Trophoblast cell (in vitro differentiated cells and primary cell): ENCODE data around the gene MPP1.

Experiments
- DNase-seq, 2 donors: peaks; one replicate each; pipeline ENCODE4 v3.0.0-alpha.2; 2016
- H2AFZ ChIP-seq: 2 replicates; pipeline ENCODE4 v1.6.1; 2013; ENCODE audit warnings: low read length, moderate library complexity, mild to moderate bottlenecking; ENCODE audit not compliant: insufficient read depth, poor library complexity
- H2AK5ac ChIP-seq: 2 replicates; pipeline ENCODE4 v1.6.1; 2013; ENCODE audit warnings: mild to moderate bottlenecking, low read length
- H2BK120ac ChIP-seq: 2 replicates; pipeline ENCODE4 v1.6.1; 2013; ENCODE audit warnings: low read length, mild to moderate bottlenecking, moderate library complexity; ENCODE audit not compliant: insufficient read depth, poor library complexity
- H2BK12ac ChIP-seq: 2 replicates; pipeline ENCODE4 v1.6.1; 2013; ENCODE audit warnings: mild to moderate bottlenecking, low read length, moderate library complexity
- H2BK5ac ChIP-seq: 2 replicates; pipeline ENCODE4 v1.6.1; 2013; ENCODE audit warnings: low read length, low read depth, moderate library complexity, mild to moderate bottlenecking; ENCODE audit not compliant: poor library complexity
- H3K14ac ChIP-seq: 2 replicates; pipeline ENCODE4 v1.6.1; 2013; ENCODE audit warnings: mild to moderate bottlenecking, low read length
- H3K18ac ChIP-seq: 2 replicates; pipeline ENCODE4 v1.6.1; 2013; ENCODE audit warnings: mild to moderate bottlenecking, low read length
- H3K23ac ChIP-seq: 2 replicates; pipeline ENCODE4 v1.6.1; 2013; ENCODE audit warnings: low read length
- H3K27ac ChIP-seq: 2 replicates; pipeline ENCODE4 v1.5.1; 2013; ENCODE audit warnings: low read depth, mild to moderate bottlenecking, inconsistent platforms, low read length, moderate library complexity
- H3K27me3 ChIP-seq: 2 replicates; pipeline ENCODE4 v1.6.1; 2013; ENCODE audit warnings: inconsistent platforms, mild to moderate bottlenecking, low read length, moderate library complexity; ENCODE audit not compliant: insufficient read depth
- H3K36me3 ChIP-seq, 2 experiments: 1 replicate in 1 of 2; 2 replicates in 1 of 2; pipeline ENCODE4 v1.6.1; 2013; ENCODE audit warnings: low read length in 2 of 2, mild to moderate bottlenecking in 2 of 2, moderate library complexity in 1 of 2; ENCODE audit not compliant: insufficient read depth in 2 of 2, control insufficient read depth in 1 of 2
- H3K4ac ChIP-seq: 2 replicates; pipeline ENCODE4 v1.6.1; 2013; ENCODE audit warnings: low read depth, mild to moderate bottlenecking, low read length, moderate library complexity
- H3K4me1 ChIP-seq, 2 experiments: 1 replicate in 1 of 2; 2 replicates in 1 of 2; pipeline ENCODE4 v1.6.1; 2013; ENCODE audit warnings: low read length in 2 of 2, mild to moderate bottlenecking in 2 of 2, moderate library complexity in 1 of 2; ENCODE audit not compliant: insufficient read depth in 2 of 2, control insufficient read depth in 1 of 2
- H3K4me2 ChIP-seq: 2 replicates; pipeline ENCODE4 v1.6.1; 2013; ENCODE audit warnings: inconsistent platforms, mild to moderate bottlenecking, low read length, moderate library complexity
- H3K4me3 ChIP-seq: 2 replicates; pipeline ENCODE4 v1.5.1; 2013; ENCODE audit warnings: mild to moderate bottlenecking, low read depth, low read length, inconsistent platforms
- H3K79me1 ChIP-seq: one replicate; pipeline ENCODE4 v1.6.1; 2013; ENCODE audit warnings: low read length
- H3K79me2 ChIP-seq: 2 replicates; pipeline ENCODE4 v1.6.1; 2013; ENCODE audit warnings: low read length, mild to moderate bottlenecking; ENCODE audit not compliant: control insufficient read depth, insufficient read depth, poor library complexity
- H3K9ac ChIP-seq: 2 replicates; pipeline ENCODE4 v1.6.1; 2013; ENCODE audit warnings: mild to moderate bottlenecking, low read length
- H3K9me3 ChIP-seq: 2 replicates; pipeline ENCODE4 v1.6.1; 2013; ENCODE audit warnings: low read depth, mild to moderate bottlenecking, control low read depth, inconsistent platforms, low read length; ENCODE audit not compliant: insufficient read depth
- H4K12ac ChIP-seq: 2 replicates; pipeline ENCODE4 v1.6.1; 2013; ENCODE audit warnings: low read depth, mild to moderate bottlenecking, low read length, moderate library complexity
- H4K8ac ChIP-seq: 2 replicates; pipeline ENCODE4 v1.6.1; 2013; ENCODE audit warnings: low read depth, mild to moderate bottlenecking, low read length, moderate library complexity
- H4K91ac ChIP-seq: one replicate; pipeline ENCODE4 v1.6.1; 2013; ENCODE audit warnings: low read depth, mild to moderate bottlenecking, low read length, moderate library complexity
- WGBS: extraction: QIAGEN DNeasy Blood & Tissue Kit; methylation state at CpG from one replicate; pipeline ENCODE4 v1.1.7; 2013; ENCODE audit warnings: missing lambda C conversion rate; ENCODE audit not compliant: insufficient read length, insufficient coverage; ENCODE audit errors: extremely low coverage; 5-methylcytosine and 5-hydroxymethylcytosine counted together

MPP1 gene

GRCh38 chrX:154742613-154743012 is 62.7 kb downstream of the MPP1 start:
- Histone ChIP-seq H3K23ac (no peak overlapping the region), H3K36me3 (no peaks in the 10 kb centered on the region), H3K79me2 (no peaks in the 10 kb centered on the region), H3K18ac (no peak overlapping the region), H3K4me2 (no peak overlapping the region), H2BK120ac (no peak overlapping the region), H3K79me1 (no peaks in the 10 kb centered on the region), H4K8ac (no peak overlapping the region), H3K9me3 (no peaks in the 10 kb centered on the region), H3K4ac (no peak overlapping the region), H4K12ac (no peak overlapping the region), H2BK5ac (no peak overlapping the region), H2AFZ (no peak overlapping the region), H3K4me1 (no peaks in the 10 kb centered on the region), H2AK5ac (no peak overlapping the region), H3K14ac (no peak overlapping the region), H3K9ac (no peak overlapping the region), H3K27me3 (no peaks in the 10 kb centered on the region), H3K4me3 (no peak overlapping the region), H3K27ac (no peak overlapping the region), H4K91ac (no peak overlapping the region), H2BK12ac (no peak overlapping the region)
- DNase-seq, result no peak

- no peaks in the 10 kb centered on the region for H3K79me1 ChIP-seq
- H2AK5ac ChIP-seq, result no peak overlapping the region
- H2BK5ac ChIP-seq, result no peak overlapping the region
- H3K23ac ChIP-seq, result no peak overlapping the region
- no peak for DNase-seq
- no peak overlapping the region for H4K12ac ChIP-seq
- H4K91ac ChIP-seq, result no peak overlapping the region
- no peak overlapping the region for H2AFZ ChIP-seq
- WGBS, result no CpG with 5 or more reads among the region's 2 CpGs
- no peak overlapping the region for H3K4me3 ChIP-seq
- no peaks in the 10 kb centered on the region for H3K9me3 ChIP-seq
- no peak overlapping the region for H2BK120ac ChIP-seq
- no peak overlapping the region for H3K4me2 ChIP-seq
- H3K4me1 ChIP-seq, result peaks cover 0 to 3% of the 10 kb centered on the region in 2 experiments
- H3K27me3 ChIP-seq, result no peaks in the 10 kb centered on the region
- H3K36me3 ChIP-seq, result no peaks in the 10 kb centered on the region
- no peaks in the 10 kb centered on the region for H3K79me2 ChIP-seq
- no peak overlapping the region for H3K27ac ChIP-seq
- no peak overlapping the region for H2BK12ac ChIP-seq
- H4K8ac ChIP-seq, result no peak overlapping the region
- H3K9ac ChIP-seq, result no peak overlapping the region
- H3K14ac ChIP-seq, result no peak overlapping the region
- H3K4ac ChIP-seq, result no peak overlapping the region
- H3K18ac ChIP-seq, result no peak overlapping the region
Observed at GRCh38 chrX:154739952-154740465, 65.3 kb downstream of the MPP1 start.

GRCh38 chrX:154738011-154738738 is 67.1 kb downstream of the MPP1 start:
- Histone ChIP-seq H3K18ac (no peak overlapping the region), H2BK120ac (no peak overlapping the region), H2BK12ac (no peak overlapping the region), H2AFZ (no peak overlapping the region), H3K9ac (no peak overlapping the region), H3K36me3 (no peaks in the 10 kb centered on the region), H4K91ac (no peak overlapping the region), H3K23ac (no peak overlapping the region), H3K14ac (no peak overlapping the region), H4K8ac (no peak overlapping the region), H3K4me2 (no peak overlapping the region), H3K4me1 (peaks cover 0 to 3% of the 10 kb centered on the region in 2 experiments), H3K9me3 (no peaks in the 10 kb centered on the region), H2AK5ac (no peak overlapping the region), H3K4me3 (no peak overlapping the region), H3K79me2 (no peaks in the 10 kb centered on the region), H2BK5ac (no peak overlapping the region), H4K12ac (no peak overlapping the region), H3K27me3 (no peaks in the 10 kb centered on the region), H3K4ac (no peak overlapping the region), H3K27ac (no peak overlapping the region), H3K79me1 (no peaks in the 10 kb centered on the region)
- WGBS, result 100% methylated on average over 2 of the region's 8 CpGs
- peak; percentile 52 to 60 for DNase-seq

GRCh38 chrX:154737136-154737535 is 68.1 kb downstream of the MPP1 start:
- H3K4me1 ChIP-seq, result peaks cover 0 to 3% of the 10 kb centered on the region in 2 experiments
- no peak overlapping the region for H3K4me2 ChIP-seq

More at GRCh38 chrX:154737136-154737535, 68.1 kb downstream of the MPP1 start:
- WGBS, result no CpG with 5 or more reads among the region's 5 CpGs
- Histone ChIP-seq H3K27me3 (no peaks in the 10 kb centered on the region), H2BK5ac (no peak overlapping the region), H3K4me3 (no peak overlapping the region), H4K8ac (no peak overlapping the region), H2BK120ac (no peak overlapping the region), H3K9me3 (no peaks in the 10 kb centered on the region), H2AFZ (no peak overlapping the region), H3K23ac (no peak overlapping the region), H3K36me3 (no peaks in the 10 kb centered on the region), H4K12ac (no peak overlapping the region), H3K9ac (no peak overlapping the region), H3K14ac (no peak overlapping the region), H4K91ac (no peak overlapping the region), H3K18ac (no peak overlapping the region), H3K79me1 (no peaks in the 10 kb centered on the region), H3K79me2 (no peaks in the 10 kb centered on the region), H2BK12ac (no peak overlapping the region), H3K4ac (no peak overlapping the region), H2AK5ac (no peak overlapping the region), H3K27ac (no peak overlapping the region)
- no peak for DNase-seq
